H1 (cell line): Measurements from ENCODE around the gene ENPEP. TPM values are rescaled to one million over a fixed set of nuclear protein-coding genes. Genes with fewer than 3 reads are reported as not detected.

Source experiments
- HDAC2 ChIP-seq, 2 experiments: fragments of 300-600 bp in 1 of 2; sonication (generic) in 1 of 2; IDR thresholded peaks; 2 replicates each; pipeline ENCODE4 v1.6.1; 2011 to 2012; ENCODE audit warnings: low read depth in 2 of 2, low read length in 2 of 2, mild to moderate bottlenecking in 2 of 2, moderate library complexity in 2 of 2, borderline replicate concordance in 1 of 2, inconsistent platforms in 1 of 2
- JUND ChIP-seq: IDR thresholded peaks from 2 replicates; pipeline ENCODE4 v1.6.1; 2011; ENCODE audit warnings: mild to moderate bottlenecking, improper control_type of control experiment, low read length
- RBBP5 ChIP-seq: IDR thresholded peaks from 2 replicates; pipeline ENCODE4 v1.7.1; 2012; ENCODE audit warnings: low read depth, mild to moderate bottlenecking, inconsistent platforms, low read length, moderate library complexity, borderline replicate concordance
- SP2 ChIP-seq: IDR thresholded peaks from 2 replicates; pipeline ENCODE4 v1.6.1; 2012; ENCODE audit warnings: mild to moderate bottlenecking, low read length, inconsistent platforms
- SUZ12 ChIP-seq: fragments of 200-600 bp; sonication (generic); IDR thresholded peaks from 2 replicates; pipeline ENCODE4 v1.6.1; 2012; ENCODE audit warnings: mild to moderate bottlenecking, inconsistent platforms, low read length, moderate library complexity, mixed read lengths
- polyA plus RNA-seq, 7 experiments: library from polyadenylated mRNA; depleted of rRNA in 3 of 7; stranded (reverse) in 5 of 7; unstranded in 2 of 7; fragments of >200 nt in 5 of 7; fragments of 200-250 nt in 2 of 7; gene quantifications; 1 replicate in 5 of 7; 2 replicates in 1 of 7; 4 replicates in 1 of 7; pipeline versions ENCODE4 v1.2.1 to v1.2.3, GENCODE V29; 2011 to 2013; ENCODE audit warnings: missing spikeins in 2 of 7, mixed read lengths in 2 of 7
- total RNA-seq: library from RNA; stranded (reverse); fragmentation: NEBNext Ultra II Directional; extraction: Animal tissue kit (Norgen Biotek cat#: 25700); gene quantifications from 2 replicates; pipeline ENCODE4 v1.2.1, GENCODE V29; 2021
- TF ChIP-seq, protein P1 (sequence below), 3 experiments: IDR thresholded peaks; 1 replicate in 2 of 3; 2 replicates in 1 of 3; pipeline versions ENCODE4 v1.5.1 to v1.6.1; 2011; ENCODE audit warnings: low read length in 3 of 3, mild to moderate bottlenecking in 3 of 3, inconsistent platforms in 2 of 3, low read depth in 1 of 3, moderate library complexity in 1 of 3; ENCODE audit not compliant: insufficient read depth in 1 of 3; ENCODE audit errors: control extremely low read depth in 1 of 3
- TF ChIP-seq, protein P2 (sequence below): IDR thresholded peaks from 2 replicates; pipeline ENCODE4 v1.6.1; 2012; ENCODE audit warnings: inconsistent platforms

The ENPEP gene
- total and polyA plus RNA-seq, 2 of the 8 experiments (the other 6 are each of a cell fraction or from before 2014, with no cell fraction given) = 0.09 to 0.61 TPM

DNA sequence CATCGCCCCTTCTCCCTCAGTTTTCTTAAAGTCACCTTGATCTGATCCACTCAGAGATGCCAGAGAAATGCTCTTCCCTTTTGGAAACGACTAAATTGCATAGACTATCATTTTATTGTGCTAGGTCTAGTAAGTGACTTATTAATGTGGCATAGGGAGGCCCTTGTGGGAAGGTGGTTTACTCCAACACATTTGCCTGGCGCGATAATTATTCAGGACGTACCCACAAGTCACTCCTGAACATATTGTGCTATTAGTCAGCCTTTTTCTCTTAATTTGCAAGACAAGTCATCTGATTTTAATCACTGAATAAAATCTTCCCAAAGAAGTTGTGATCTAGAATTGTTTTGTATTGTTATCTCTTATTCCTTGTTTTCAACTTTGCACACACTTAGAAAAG lies 7.6 kb downstream of the ENPEP start (continued):
- TF ChIP-seq, protein P1, sequence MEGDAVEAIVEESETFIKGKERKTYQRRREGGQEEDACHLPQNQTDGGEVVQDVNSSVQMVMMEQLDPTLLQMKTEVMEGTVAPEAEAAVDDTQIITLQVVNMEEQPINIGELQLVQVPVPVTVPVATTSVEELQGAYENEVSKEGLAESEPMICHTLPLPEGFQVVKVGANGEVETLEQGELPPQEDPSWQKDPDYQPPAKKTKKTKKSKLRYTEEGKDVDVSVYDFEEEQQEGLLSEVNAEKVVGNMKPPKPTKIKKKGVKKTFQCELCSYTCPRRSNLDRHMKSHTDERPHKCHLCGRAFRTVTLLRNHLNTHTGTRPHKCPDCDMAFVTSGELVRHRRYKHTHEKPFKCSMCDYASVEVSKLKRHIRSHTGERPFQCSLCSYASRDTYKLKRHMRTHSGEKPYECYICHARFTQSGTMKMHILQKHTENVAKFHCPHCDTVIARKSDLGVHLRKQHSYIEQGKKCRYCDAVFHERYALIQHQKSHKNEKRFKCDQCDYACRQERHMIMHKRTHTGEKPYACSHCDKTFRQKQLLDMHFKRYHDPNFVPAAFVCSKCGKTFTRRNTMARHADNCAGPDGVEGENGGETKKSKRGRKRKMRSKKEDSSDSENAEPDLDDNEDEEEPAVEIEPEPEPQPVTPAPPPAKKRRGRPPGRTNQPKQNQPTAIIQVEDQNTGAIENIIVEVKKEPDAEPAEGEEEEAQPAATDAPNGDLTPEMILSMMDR (IDR thresholded peaks at IDR 0.05; ENCODE audit: control extremely low read depth in 1 of 3, insufficient read depth in 1 of 3, low read depth in 1 of 3, low read length in 3 of 3) = no peak
- TF ChIP-seq RBBP5 (no peak), SP2 (no peak), HDAC2 (IDR thresholded peaks at IDR 0.05; ENCODE audit: borderline replicate concordance in 1 of 2, low read depth in 2 of 2, low read length in 2 of 2) (no peak), JUND (no peak), SUZ12 (no peak)
- TF ChIP-seq, protein P2, sequence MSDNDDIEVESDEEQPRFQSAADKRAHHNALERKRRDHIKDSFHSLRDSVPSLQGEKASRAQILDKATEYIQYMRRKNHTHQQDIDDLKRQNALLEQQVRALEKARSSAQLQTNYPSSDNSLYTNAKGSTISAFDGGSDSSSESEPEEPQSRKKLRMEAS = no peak
